HG03565 (cell line): ENCODE results near the gene DEPDC5.
"Not testable (repeated sequence)": the region's sequence is repeated elsewhere in the genome, so short reads cannot be mapped to it uniquely, and the experiment has no call there.

Experiments used
- ATAC-seq: cut with Tn5 transposase; IDR thresholded peaks from one replicate; pipeline ENCODE4 v1.9.1; 2021; ENCODE audit warnings: mild to moderate bottlenecking, moderate library complexity; ENCODE audit not compliant: unreplicated experiment

Gene DEPDC5

DNA sequence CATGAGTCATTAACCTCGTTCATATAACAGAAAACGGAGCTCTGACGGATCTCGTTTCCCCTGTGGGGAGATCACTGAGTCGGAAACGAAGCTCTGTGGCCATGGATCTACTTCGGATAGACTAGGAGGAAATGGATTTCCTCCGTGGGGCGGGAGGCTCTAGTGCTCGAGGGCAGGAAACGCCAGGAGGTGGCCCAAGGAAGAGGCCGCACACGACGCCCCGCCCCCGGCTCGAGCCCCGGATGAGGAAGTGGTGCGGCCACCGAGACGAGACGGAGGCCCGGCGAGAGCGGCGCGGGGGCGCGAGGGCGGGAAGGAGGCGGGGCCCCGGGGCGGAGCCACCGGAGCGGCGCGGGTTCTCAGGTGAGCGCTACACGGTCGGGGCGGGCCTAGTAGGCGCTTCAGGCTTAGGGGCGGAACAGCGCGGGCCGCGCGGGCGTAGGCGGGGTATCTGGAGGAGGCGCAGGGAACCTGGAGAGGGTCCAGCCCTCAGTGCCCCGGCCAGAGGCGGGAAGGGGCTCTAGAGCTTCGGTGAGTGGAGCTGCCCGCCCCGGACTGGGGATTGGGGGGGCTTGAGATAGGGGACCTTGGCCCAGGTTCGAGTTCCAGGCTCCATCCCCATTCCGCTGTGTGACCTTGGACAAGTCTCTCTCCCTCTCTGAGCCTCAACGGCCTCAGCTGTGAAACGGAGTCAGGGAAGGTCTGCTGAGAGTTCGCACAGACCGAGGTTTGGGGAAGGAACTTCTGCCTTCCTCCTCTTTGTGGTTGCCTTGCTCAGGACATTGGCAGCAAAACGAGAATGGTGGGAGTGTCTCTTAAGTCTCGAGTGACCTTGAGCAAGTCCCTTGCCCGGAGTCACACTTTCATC lies at the start of gene DEPDC5:
TSS of gene DEPDC5 (plus strand) at position 386 of the 868 bp plus-strand sequence. CDS start 903 bp downstream, outside the sequence.
- peak; percentile 51 for ATAC-seq

DNA sequence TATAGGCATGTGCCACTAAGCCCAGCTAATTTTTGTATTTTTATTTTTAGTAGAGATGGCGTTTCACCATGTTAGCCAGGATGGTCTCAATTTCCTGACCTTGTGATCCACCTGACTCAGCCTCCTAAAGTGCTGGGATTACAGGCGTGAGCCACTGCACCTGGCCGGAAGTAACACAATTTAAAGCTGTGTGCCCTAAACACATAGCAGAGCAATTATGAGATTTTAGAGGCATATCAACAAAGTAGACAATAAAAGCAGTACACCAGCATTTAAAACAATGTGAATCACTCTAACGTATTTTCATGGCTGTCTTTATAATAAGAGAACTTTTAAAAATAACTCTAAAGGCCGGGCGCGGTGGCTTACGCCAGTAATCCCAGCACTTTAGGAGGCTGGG lies 46.3 kb upstream of the DEPDC5 start:
- no peak for ATAC-seq

DNA sequence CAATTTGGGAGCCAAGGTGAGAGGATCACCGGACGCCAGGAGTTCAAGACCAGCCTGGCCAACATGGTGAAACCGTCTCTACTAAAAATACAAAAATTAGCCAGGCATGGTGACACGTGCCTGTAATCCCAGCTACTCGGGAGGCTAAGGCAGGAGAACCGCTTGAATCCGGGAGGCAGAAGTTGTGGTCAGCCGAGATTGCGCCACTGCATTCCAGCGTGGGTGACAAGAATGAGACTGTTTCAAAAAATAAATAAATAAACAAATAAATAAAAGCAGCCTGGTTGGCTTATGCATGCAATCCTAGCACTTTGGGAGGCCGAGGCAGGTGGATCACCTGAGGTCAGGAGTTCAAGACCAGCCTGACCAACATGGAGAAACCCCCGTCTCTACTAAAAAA lies 42.6 kb upstream of the DEPDC5 start:
- ATAC-seq = not testable (repeated sequence)

DNA sequence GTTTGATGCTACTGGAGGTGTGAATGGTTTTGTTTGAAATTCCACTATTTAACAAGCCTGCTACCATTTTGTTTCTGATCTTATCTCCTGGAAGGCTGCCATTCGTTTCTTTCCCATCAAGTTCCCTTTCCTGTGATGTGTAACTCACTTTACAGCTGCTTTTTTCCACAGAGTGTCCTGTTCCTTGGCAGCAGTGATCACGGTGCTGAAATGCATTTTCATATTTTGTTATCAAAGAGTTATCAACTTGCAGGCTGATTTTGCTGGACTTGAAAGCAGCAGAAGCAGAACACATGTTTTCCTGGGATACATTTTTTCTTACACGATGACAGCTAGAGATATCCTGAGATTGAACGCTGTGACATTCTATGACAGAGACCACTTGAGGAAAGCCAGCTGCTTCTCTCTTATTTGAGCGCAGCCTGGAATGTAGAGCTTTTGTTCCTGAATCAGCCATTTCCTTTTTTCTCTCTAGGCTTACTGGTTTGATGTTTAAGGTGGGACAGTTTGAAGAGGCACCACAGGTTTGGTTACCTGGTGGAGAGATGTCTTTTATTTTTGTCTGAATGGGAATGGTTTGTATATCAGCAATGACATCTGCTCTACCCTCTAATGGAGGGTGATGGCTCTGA lies 38.6 kb upstream of the DEPDC5 start:
- ATAC-seq = no peak

DNA sequence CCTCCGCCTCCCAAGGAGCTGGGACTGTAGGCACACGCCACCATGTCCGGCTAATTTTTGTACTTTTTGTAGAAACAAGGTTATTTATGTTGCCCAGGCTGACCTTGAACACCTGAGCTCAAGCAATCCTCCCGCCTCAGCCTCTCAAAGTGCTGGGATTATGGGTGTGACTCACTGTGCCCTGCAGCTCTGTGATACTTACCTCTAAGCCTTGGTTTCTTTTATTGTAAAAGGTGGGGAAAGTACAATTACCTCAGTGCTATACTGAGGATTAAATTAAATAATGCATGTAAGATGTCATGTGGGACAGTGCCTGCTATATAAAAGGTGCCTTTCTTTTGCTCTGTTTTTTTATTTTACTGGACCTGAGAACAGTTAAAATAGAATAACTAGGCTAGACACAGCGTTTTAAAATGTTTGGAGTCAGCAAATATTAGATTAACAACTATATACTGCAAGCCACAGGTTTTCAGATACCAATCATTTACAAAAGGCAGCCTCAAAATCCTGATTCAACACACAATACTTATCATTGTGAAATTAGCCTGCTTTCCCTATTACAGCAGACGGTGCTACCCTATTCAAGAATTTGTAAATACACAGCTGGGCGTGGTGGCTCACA lies 33.9 kb upstream of the DEPDC5 start:
- no peak for ATAC-seq

DNA sequence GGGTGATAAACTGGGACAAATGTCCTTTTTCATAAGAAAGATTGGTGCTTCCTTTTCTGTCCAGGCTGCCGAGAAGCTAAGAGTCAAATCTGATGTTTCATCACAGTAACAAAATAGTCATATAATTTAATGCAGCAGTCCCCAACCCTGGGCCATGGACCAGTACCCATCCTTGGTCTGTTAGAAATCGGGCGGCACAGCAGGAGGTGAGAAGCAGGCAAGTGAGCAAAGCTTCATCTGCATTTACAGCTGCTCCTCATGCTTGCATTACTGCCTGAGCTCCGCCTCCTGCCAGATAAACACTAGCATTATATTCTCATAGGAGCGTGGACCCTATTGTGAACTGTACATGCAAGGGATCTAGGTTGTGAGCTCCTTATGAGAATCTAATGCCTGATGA lies 30.1 kb upstream of the DEPDC5 start:
- ATAC-seq = no peak

DNA sequence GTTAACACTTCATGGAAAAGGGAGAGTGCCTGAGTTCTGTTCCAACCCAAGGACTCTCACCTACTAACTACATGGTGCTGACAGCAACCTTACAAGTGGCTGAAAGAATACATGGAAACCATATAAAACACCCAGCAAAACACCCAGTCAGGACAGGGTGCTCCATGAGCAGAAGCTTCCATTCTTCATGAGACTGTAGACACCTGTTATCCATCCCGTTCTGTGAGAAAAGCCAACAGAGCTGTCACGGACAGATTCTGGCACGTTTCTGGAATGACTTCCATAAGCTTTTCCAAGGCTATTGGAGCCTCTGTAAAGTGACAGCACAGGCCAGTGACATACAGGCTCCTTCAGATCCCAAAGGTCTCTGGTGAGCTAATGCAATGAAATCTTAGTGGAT lies 27.1 kb upstream of the DEPDC5 start:
- ATAC-seq = no peak

DNA sequence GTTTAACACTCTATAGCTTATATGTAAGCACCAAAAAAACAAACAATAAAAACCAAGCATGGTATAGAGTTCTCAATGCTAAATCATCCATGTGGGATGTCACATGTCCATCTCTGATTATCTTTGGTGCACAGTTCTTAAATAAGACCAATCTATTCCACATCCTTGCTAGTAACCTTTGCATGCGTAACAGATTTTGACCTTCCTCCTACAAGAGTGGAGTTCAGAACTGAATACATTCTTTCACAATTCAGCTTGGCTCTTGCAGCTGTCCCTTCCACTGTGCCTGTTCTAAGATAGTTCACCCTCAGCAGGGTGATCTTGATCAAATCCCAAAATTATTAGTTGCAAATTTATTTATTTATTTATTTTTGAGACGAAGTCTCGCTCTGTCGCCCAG lies 25.0 kb upstream of the DEPDC5 start:
- ATAC-seq = no peak

DNA sequence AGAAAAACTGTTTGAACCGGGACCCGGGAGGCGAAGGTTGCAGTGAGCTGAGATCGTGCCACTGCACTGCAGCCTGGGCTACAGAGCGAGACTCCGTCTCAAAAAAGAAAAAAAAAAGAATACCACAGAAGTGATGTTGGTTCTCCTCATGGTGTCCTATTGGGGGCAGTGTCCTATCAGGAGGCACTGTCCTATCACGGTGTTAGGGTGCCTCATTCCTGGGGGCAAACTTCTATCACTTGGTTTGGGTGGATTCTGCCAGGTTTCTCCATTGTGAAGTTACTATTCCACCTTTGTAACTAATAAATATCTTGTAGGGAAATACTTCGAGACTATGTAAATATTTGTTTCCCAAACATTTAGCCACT lies 23.5 kb upstream of the DEPDC5 start:
- ATAC-seq = no peak

DNA sequence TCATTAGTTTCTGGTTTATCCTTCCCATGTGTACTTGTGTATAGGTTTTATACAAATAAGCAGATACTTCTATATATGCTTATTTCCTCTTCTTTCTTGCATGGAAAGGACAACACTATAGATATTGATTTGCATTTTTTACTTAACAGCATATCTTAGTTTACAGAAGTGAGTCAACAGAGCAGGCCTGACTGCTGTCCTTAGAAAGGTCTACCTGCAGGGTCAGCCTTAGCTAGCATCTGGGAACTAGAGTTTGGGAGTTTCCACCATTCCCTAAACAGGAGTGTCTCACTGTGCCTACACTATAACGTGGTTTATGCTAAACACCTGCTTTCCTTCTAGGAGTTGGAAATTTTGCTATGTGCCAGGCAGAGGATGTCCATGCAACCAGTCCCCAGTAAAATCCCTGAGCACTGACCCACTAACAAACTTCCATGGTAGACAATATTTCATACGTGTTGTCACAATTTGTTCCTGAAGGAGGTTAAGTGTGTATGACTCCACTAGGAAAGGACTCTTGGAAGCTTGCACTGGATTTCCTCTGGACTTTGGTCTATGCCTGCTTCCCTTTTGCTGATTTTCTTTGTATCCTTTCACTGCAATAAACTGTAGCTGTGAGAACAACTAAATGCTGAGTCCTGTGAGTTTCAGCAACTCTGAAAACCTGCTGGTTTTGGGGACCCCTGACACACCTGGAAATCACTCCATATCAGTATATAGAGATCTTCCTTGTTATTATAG lies 21.6 kb upstream of the DEPDC5 start:
- no peak for ATAC-seq

DNA sequence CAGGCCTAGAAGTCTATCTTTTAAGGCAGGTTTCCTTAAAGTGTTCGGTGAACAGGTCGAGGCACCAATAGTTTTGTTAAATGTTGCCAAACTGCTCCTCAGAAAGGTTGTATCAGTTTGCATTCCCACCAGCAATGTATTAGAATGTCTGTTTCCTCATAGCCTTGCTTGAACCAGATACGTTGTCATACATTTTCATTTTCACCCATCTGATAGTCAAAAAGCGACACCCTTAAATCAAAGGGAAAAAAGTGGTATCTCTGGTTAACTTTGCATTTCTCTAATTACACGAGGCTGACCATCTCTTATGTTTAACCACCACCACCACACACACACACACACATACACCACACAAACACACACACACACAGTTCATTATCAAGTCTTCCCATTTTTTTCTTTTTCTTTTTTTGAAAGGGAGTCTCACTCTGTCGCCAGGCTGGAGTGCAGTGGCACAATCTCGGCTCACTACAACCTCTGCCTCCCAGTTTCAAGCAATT lies 20.2 kb upstream of the DEPDC5 start:
- no peak for ATAC-seq

DNA sequence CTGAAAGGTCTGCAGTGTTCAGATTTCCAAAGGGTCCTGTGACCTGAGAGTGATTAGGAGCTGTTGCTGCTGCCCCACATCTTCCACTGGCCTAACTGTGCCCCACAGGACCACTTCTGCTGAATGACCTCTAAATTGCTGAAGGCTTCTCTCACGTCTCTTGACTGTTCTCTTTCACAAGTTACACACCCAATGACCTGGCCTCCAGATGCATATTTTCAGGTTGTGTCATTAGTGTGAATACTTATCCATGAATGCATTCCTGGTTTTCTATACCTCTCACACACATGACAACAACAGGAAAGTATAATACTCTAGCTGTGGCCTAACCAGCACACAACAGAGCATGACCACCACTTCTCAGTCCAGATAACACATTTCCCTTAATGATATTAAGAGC lies 19.3 kb upstream of the DEPDC5 start:
- no peak for ATAC-seq

DNA sequence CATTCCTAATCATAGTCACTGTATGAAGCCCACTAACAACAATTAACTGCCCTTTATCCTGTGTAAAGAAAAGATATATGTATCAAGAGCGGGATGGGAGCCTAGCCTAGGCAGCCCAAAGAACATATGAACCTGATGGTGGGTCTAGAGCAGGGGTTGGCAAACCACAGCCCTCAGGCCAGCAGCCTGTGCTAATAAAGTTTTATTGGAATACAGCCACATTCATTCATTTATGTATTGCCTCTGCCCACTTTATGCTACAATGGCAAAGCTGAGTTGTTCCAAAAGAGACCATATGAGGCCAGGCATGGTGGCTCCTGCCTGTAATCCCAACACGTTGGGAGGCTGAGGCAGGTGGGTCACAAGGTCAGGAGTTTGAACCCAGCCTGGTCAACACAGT lies 17.4 kb upstream of the DEPDC5 start:
- ATAC-seq = no peak

DNA sequence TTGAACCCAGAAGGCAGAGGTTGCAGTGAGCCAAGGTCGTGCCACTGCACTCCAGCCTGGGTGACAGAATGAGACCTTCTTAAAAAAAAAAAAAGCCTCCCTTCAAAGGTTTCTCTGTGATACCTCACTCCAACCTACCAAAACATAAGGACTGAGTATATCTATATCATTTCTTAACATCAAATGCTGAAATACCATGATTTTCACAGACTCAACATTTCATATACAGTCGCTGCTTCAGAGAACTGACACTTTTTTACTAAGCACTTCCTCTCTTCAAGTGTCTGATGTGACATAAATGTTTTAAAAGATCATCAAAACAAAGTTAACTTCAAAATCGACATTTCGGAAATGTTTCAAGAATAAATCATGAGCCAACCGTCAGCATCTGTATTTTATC lies 15.9 kb upstream of the DEPDC5 start:
- no peak for ATAC-seq

DNA sequence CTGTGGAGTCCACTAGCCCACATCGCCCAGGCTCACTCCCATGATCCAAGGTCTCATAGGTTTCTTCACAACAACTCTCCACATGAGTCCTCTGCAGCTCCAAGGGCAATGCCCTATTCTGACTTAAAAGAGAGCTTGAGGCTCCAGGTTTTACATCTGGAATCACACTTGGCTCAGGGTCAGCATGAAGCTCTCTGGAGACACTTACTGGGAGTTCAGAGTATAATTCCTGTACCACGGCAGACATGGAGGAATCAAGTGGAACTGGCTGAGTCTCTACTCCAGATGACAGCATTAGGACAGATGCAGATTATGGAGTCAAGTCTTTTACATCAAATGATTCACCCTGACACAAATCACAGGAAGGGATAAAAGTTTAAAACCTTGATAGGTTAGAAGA lies 15.3 kb upstream of the DEPDC5 start:
- no peak for ATAC-seq

DNA sequence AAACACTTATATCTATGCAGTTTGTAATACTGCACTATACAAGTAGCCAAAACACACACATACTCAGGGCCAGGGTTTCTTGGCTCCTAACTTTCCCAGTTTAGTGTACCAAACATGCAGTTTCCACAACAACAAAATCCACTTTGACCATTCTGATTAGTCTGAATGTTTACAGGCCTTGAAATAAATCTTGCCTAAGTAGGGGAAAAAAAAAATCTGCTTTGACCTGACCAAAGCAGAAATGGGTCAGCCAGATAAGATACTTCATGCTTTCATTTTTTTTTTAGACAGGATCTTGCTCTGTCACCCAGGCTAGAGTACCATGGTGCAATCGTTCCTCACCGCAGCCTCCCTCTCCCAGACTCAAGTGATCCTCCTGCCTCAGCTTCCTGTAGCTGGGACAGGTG lies 14.0 kb upstream of the DEPDC5 start:
- ATAC-seq = no peak

DNA sequence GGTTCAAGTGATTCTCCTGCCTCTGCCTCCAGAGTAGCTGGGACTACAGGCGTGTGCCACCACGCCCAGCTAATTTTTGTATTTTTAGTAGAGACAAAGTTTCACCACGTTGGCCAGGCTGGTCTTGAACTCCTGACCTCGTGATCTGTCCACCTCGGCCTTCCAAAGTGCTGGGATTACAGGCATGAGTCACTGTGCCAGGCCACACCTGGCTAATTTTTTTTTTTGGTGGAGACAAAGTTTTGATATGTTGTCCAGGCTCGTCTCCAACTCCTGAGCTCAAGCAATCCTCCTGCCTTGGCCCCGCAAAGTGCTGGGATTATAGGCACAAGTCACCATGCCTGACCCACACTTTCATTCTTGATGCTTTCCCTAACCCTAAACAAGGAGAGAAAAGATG lies 13.5 kb upstream of the DEPDC5 start:
- ATAC-seq = not testable (repeated sequence)

DNA sequence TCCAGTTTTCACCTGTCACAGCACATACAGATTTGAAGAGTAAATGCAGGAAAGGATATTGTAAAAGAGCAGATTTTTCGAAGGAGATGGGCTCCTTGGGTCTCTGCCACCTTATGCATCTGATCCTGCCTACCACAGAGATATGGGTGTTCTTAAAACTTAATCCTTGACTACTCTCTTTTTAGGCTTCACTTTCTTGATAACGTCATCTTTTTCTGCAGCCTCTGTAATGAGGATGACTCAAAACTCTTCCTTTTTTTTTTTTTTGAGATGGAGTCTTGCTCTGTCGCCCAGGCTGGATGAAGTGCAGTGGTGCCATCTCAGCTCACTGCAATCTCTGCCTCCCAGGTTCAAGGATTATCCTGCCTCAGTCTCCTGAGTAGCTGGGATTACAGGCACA lies 11.7 kb upstream of the DEPDC5 start:
- no peak for ATAC-seq

DNA sequence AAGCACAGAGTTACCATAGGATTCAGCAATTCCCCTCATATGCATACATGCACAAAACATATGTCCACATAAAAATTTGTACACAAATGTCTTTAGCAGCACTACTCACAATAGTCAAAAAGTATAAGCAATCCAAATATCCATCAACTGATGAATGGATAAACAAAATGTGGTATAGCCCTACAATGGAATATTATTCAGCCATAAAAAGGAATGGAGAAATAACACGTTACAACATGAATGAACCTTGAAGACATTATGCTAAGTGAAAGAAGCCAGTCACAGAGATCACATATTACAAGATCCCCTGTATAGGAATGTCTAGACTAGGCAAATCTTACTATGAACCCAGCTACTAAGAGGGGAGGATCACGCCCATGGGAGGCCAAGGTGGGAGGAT lies 11.1 kb upstream of the DEPDC5 start:
- ATAC-seq = no peak

DNA sequence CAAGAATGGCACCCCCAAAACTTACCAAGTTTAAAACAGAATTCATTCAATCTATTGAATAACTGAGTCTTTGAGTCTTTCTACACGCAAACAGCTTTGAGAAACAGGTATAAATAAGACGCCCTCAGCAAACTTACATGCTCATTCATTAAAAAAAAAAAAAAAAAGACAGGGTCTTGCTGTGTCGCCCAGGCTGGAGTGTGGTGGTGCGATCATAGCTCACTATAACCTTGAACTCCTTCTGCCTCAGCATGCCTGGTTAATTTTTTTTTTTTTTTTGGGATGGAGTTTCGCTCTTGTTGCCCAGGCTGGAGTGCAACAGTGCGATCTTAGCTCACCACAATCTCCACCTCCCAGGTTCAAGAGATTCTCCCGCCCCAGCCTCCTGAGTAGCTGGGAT lies 9.9 kb upstream of the DEPDC5 start:
- no peak for ATAC-seq

DNA sequence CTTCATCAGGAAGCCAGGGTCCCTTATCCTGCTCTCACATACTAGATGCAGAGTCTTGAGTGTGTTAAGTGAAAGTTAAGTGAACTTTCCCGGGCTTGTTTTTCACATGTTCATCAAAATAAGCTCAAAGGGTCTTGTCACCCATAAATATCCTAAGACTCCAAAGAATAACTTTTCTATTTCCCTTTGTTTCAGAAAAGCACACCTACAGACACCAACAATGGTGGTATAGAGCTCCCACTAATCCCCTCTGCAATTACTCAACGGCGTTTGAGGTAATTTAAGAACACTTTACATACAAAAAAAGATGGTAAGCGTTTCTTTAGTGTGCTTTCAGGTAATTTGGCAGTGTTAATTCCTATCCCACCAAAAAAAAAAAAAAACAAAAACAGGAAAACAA lies 6.4 kb upstream of the DEPDC5 start:
- no peak for ATAC-seq
